Measurements from ENCODE around the gene IGIP. TPM values are rescaled to one million over a fixed set of nuclear protein-coding genes. Genes with fewer than 3 reads are reported as not detected.

IGIP gene
- total and polyA plus RNA-seq, 2 of the 8 experiments (the other 6 are each of a cell fraction or from before 2014, with no cell fraction given), result 0.32 to 0.69 TPM

DNA sequence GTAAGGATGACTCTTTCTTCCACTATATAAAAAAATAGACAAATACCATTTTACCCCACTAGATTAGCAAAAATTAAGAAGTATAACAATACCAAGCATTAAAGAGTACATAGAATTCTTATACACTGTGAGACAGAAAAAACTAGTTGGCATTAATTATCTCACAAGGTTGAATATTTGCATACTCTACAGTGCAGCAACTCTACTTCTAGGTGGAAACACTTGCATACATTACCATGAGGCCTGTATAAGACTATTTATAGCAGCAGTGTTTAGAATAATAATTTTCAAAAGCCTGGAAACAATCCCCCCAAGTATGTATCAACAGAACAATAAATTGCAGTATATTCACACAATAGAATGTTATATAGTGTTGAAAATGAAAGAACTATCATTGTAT is 30.8 kb upstream of the IGIP start:
- H3K4me1 ChIP-seq (replicated peaks in 1 of 4; ENCODE audit: control insufficient read depth in 3 of 4, insufficient read depth in 4 of 4, low read length in 3 of 4), result no peaks in the 10 kb centered on the region
- H4K91ac ChIP-seq (replicated peaks; ENCODE audit: insufficient read length, low read length), result no peak overlapping the region
- no peaks in the 10 kb centered on the region for H4K20me1 ChIP-seq (replicated peaks in 1 of 2; ENCODE audit: control insufficient read depth in 1 of 2, insufficient read depth in 2 of 2, low read length in 2 of 2)
- no peak overlapping the region for H3K4ac ChIP-seq (replicated peaks; ENCODE audit: insufficient read length, low read depth, low read length)
- FAIRE-seq (no peak), DNase-seq (ENCODE audit: low read depth in 1 of 2, low spot score in 2 of 2) (no peak)
- no peaks in the 10 kb centered on the region; the same call in 1 of the 2 replicates for H3K23me2 ChIP-seq (ENCODE audit: low read depth, low read length)
- H2BK12ac ChIP-seq (ENCODE audit: low read depth, low read length), result no peak overlapping the region
- CTCF ChIA-PET (ENCODE audit: partially characterized antibody), result interaction anchor here (1.1 to 1.3 kb wide), 3 partner anchors 20 to 51 kb away, joined by 3 to 6 read pairs (median 3); no protein-coding TSS in a partner anchor
- H3K36me3 ChIP-seq (ENCODE audit: control insufficient read depth in 2 of 4, insufficient read depth in 4 of 4, low read length in 3 of 4), result no peaks in the 10 kb centered on the region
- H3K27me3 ChIP-seq (replicated peaks in 1 of 4; ENCODE audit: control insufficient read depth in 3 of 4, extremely low read depth in 1 of 4, insufficient read depth in 3 of 4, low read length in 3 of 4), result no peaks in the 10 kb centered on the region
- no peak overlapping the region for H2BK5ac ChIP-seq (ENCODE audit: low read depth, low read length)
- H2BK15ac ChIP-seq (ENCODE audit: low read length), result no peak overlapping the region
- POLR2A ChIA-PET (ENCODE audit: partially characterized antibody), result no interaction called here
- no peaks in the 10 kb centered on the region for H3K79me2 ChIP-seq (ENCODE audit: control insufficient read depth in 1 of 2, insufficient read depth in 2 of 2, low read length in 2 of 2)
- H3K18ac ChIP-seq (ENCODE audit: extremely low read depth, low read length), result no peak overlapping the region
- H3K9ac ChIP-seq (replicated peaks in 1 of 4; ENCODE audit: extremely low read depth in 1 of 4, low read depth in 3 of 4, low read length in 3 of 4), result no peak overlapping the region
- H3K56ac ChIP-seq (replicated peaks; ENCODE audit: insufficient read length, low read depth, low read length), result no peak overlapping the region
- no peak overlapping the region for H4K8ac ChIP-seq (ENCODE audit: extremely low read depth, insufficient read depth, low read length)
- H3K79me1 ChIP-seq (ENCODE audit: low read depth, low read length), result no peaks in the 10 kb centered on the region
- no peak overlapping the region for H3K14ac ChIP-seq (ENCODE audit: insufficient read length)
- H3K9me3 ChIP-seq (ENCODE audit: insufficient read depth in 2 of 2, low read depth in 1 of 2, low read length in 1 of 2), result no peaks in the 10 kb centered on the region
- no peak overlapping the region for H3K27ac ChIP-seq (ENCODE audit: low read depth, low read length)
- H2BK20ac ChIP-seq (ENCODE audit: low read length), result no peak overlapping the region
- no peak overlapping the region for H4K5ac ChIP-seq (ENCODE audit: insufficient read length, low read depth, low read length)
- no peak overlapping the region for H2BK120ac ChIP-seq (replicated peaks; ENCODE audit: low read depth, low read length)
- no peak overlapping the region for H3K4me3 ChIP-seq (ENCODE audit: extremely low read depth in 1 of 4, insufficient read depth in 2 of 4, low read depth in 3 of 4, low read length in 4 of 4)
- H3K23ac ChIP-seq (ENCODE audit: insufficient read length), result no peak overlapping the region
- H2AK5ac ChIP-seq (ENCODE audit: low read depth, low read length), result no peak overlapping the region
- H2AFZ ChIP-seq (ENCODE audit: low read length), result no peak overlapping the region
- H3K4me2 ChIP-seq (ENCODE audit: insufficient read depth in 1 of 2, low read depth in 2 of 2, low read length in 2 of 2), result no peak overlapping the region
- TF ChIP-seq HDAC6 (IDR thresholded peaks at IDR 0.05; ENCODE audit: low read depth, low read length), result no peak
- no peak for TF ChIP-seq CEBPB (IDR thresholded peaks at IDR 0.05; ENCODE audit: low read depth, low read length)
- TF ChIP-seq CHD2 (IDR thresholded peaks at IDR 0.05; ENCODE audit: low read length), result no peak
- no peak for TF ChIP-seq JUN (IDR thresholded peaks at IDR 0.05; ENCODE audit: low read depth, low read length)
- TF ChIP-seq POU5F1 (IDR thresholded peaks at IDR 0.05; ENCODE audit: low read depth, low read length), result no peak
- no peak for TF ChIP-seq NRF1 (IDR thresholded peaks at IDR 0.05; ENCODE audit: low read depth, low read length)
- TF ChIP-seq ASH2L (IDR thresholded peaks at IDR 0.05; ENCODE audit: low read length), result no peak
- TF ChIP-seq SUZ12 (IDR thresholded peaks at IDR 0.05; ENCODE audit: low read length), result no peak
- TF ChIP-seq YY1 (IDR thresholded peaks at IDR 0.05; ENCODE audit: low read depth, low read length), result no peak
- TF ChIP-seq SP1 (IDR thresholded peaks at IDR 0.05; ENCODE audit: low read depth, low read length), result no peak
- TF ChIP-seq TCF12 (IDR thresholded peaks at IDR 0.05; ENCODE audit: low read depth, low read length), result no peak

Data from H1 (cell line).